RWPE2 (cell line): ENCODE measurements around the gene MYO1F.
"Not testable (repeated sequence)": the region's sequence is repeated elsewhere in the genome, so short reads cannot be mapped to it uniquely, and the experiment has no call there.

Experiments used
- ATAC-seq: fragments of 200-7000 bp; cut with Tn5 transposase; 3 replicates; pipeline ENCODE4 v1.9.1; 2021; ENCODE audit warnings: low read depth
- DNase-seq: peaks from one replicate; pipeline ENCODE4 v3.0.0-alpha.2; 2020; ENCODE audit warnings: low spot score
- H3K27ac ChIP-seq: fragments of 450-650 bp; 2 replicates; pipeline ENCODE4 v1.5.1; 2017; ENCODE audit warnings: mild to moderate bottlenecking; ENCODE audit not compliant: poor library complexity, severe bottlenecking
- H3K27me3 ChIP-seq: fragments of 250-450 bp; sonication (Bioruptor Pico); 2 replicates; pipeline ENCODE4 v1.5.1; 2021; ENCODE audit warnings: mild to moderate bottlenecking, moderate library complexity; ENCODE audit not compliant: insufficient read depth, poor library complexity, severe bottlenecking
- H3K36me3 ChIP-seq: fragments of 250-450 bp; sonication (Bioruptor Pico); 2 replicates; pipeline ENCODE4 v1.5.1; 2020; ENCODE audit warnings: low read depth, mild to moderate bottlenecking, moderate library complexity
- H3K4me1 ChIP-seq: fragments of 250-450 bp; sonication (Bioruptor Pico); 2 replicates; pipeline ENCODE4 v1.5.1; 2021; ENCODE audit warnings: mild to moderate bottlenecking, moderate library complexity; ENCODE audit not compliant: insufficient read depth, poor library complexity, severe bottlenecking
- H3K4me3 ChIP-seq: fragments of 250-450 bp; sonication (Bioruptor Pico); 2 replicates; pipeline ENCODE4 v1.5.1; 2021; ENCODE audit warnings: mild to moderate bottlenecking, moderate library complexity; ENCODE audit not compliant: severe bottlenecking
- H3K9me3 ChIP-seq: fragments of 250-450 bp; sonication (Bioruptor Pico); 2 replicates; pipeline ENCODE4 v1.5.1; 2021; ENCODE audit warnings: mild to moderate bottlenecking, moderate library complexity; ENCODE audit not compliant: severe bottlenecking
- TF ChIP-seq, protein P1 (sequence below): fragments of 450-650 bp; IDR thresholded peaks from one replicate; pipeline ENCODE4 v1.5.1; 2017; ENCODE audit warnings: mild to moderate bottlenecking, moderate library complexity; ENCODE audit not compliant: poor library complexity, severe bottlenecking

Gene MYO1F

DNA sequence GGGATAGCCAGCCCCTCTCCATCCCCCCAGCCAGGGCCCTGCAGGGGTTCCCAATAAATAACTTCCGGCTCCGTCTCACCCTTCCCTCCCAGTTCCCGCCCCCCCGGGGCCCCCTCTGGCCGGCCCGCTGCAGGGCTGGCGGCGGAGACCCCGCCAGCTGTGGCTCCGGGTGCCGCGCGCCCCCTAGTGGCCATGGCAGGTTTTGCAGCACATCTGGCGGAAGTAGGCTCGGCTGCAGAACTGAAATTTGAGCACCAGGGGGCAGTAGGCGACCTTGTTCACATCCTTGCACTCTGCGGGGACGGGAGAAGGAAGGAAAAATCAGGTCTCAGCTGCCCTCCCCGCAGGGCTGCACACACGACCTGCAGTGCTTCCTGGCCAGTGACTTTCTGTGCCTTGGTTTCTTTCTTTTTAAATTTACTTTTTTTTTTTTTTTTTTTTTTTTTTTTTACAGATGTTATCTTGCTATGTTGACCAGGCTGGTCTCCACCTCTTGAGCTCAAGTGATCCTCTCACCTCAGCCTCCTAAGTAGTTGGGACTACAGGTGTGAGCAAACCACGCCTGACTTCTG is 3.6 kb upstream of the MYO1F start:
- peaks cover 3% of the 10 kb centered on the region for H3K4me1 ChIP-seq
- no peaks in the 10 kb centered on the region for H3K36me3 ChIP-seq
- no peaks in the 10 kb centered on the region for H3K9me3 ChIP-seq
- no peak overlapping the region for H3K27ac ChIP-seq
- no peaks in the 10 kb centered on the region for H3K27me3 ChIP-seq
- TF ChIP-seq, protein P1, sequence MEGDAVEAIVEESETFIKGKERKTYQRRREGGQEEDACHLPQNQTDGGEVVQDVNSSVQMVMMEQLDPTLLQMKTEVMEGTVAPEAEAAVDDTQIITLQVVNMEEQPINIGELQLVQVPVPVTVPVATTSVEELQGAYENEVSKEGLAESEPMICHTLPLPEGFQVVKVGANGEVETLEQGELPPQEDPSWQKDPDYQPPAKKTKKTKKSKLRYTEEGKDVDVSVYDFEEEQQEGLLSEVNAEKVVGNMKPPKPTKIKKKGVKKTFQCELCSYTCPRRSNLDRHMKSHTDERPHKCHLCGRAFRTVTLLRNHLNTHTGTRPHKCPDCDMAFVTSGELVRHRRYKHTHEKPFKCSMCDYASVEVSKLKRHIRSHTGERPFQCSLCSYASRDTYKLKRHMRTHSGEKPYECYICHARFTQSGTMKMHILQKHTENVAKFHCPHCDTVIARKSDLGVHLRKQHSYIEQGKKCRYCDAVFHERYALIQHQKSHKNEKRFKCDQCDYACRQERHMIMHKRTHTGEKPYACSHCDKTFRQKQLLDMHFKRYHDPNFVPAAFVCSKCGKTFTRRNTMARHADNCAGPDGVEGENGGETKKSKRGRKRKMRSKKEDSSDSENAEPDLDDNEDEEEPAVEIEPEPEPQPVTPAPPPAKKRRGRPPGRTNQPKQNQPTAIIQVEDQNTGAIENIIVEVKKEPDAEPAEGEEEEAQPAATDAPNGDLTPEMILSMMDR, result peak; percentile 99
- DNase-seq (no peak), ATAC-seq (peak; percentile 30; the same call in 1 of the 3 replicates)
- H3K4me3 ChIP-seq, result no peak overlapping the region

DNA sequence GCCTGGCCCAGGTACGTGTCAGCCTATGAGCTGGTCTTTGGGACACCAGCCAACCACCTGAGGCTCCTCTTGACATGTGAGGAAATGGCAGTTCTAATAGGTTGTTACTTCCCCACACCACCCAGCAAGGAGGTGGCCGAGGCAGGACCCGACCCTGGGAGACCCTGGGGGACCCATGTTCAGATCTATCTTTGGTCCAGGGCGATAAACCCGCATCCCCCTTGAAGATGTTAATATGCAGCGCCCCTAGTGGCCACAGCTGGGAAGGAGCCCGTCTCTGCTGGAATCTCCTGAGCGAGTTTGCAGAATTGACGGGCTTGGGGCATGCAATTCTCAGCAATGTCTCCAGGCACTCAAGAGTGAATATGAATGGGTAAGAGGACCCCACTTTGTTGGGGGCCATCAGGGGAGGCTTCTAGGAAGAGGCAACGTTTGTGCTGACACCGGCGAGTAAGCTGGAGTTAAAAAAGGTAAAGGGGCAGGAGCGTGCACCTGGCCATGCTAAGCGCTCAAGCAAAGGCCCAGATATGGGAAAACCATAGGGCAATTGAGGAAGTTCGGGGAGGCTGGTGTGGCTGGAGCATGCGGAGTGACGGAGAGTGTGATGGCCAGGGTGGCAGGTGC is 1.5 kb upstream of the MYO1F start:
- H3K27ac ChIP-seq, result no peak overlapping the region
- ATAC-seq (peak; percentile 39; the same call in 2 of the 3 replicates), DNase-seq (no peak)
- no peaks in the 10 kb centered on the region for H3K27me3 ChIP-seq
- H3K4me1 ChIP-seq, result peaks cover 5% of the 10 kb centered on the region
- H3K36me3 ChIP-seq, result no peaks in the 10 kb centered on the region
- no peak overlapping the region for H3K4me3 ChIP-seq
- H3K9me3 ChIP-seq, result no peaks in the 10 kb centered on the region
- TF ChIP-seq, protein P1, result peak; percentile 93

DNA sequence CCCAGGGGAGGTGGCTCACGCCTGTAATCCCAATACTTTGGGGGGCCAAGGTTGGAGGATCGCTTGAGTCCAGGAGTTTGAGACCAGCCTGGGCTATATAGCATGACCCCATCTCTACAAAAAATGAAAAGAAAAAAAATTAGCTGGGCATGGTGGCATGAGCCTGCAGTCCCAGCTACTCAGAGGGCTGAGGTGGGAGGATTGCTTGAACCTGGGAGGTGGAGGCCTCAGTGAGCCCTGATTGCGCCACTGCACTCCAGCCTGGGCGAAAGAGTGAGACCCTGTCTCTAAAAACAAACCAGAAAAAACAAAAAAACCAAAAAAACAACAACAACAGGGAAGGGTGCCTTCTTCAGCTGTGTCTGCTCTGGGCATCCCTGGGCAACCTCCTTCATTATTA is 499 bp upstream of the MYO1F start:
- no peak overlapping the region for H3K27ac ChIP-seq
- H3K9me3 ChIP-seq, result no peaks in the 10 kb centered on the region
- peaks cover 5% of the 10 kb centered on the region for H3K4me1 ChIP-seq
- no peaks in the 10 kb centered on the region for H3K36me3 ChIP-seq
- ATAC-seq, result no peak
- TF ChIP-seq, protein P1, result no peak
- no peak for DNase-seq
- H3K4me3 ChIP-seq, result no peak overlapping the region
- no peaks in the 10 kb centered on the region for H3K27me3 ChIP-seq

- no peaks in the 10 kb centered on the region for H3K9me3 ChIP-seq
- TF ChIP-seq, protein P1, result no peak
- no peak overlapping the region for H3K4me3 ChIP-seq
- peaks cover 5% of the 10 kb centered on the region for H3K4me1 ChIP-seq
- no peak for ATAC-seq
- no peak overlapping the region for H3K27ac ChIP-seq
- H3K27me3 ChIP-seq, result no peaks in the 10 kb centered on the region
- no peak for DNase-seq
- no peaks in the 10 kb centered on the region for H3K36me3 ChIP-seq
Measured at GRCh38 chr19:8576273-8576993, 809 bp downstream of the MYO1F start.

GRCh38 chr19:8575467-8575997 is 1.7 kb downstream of the MYO1F start:
- Histone ChIP-seq H3K36me3 (no peaks in the 10 kb centered on the region), H3K9me3 (no peaks in the 10 kb centered on the region), H3K27ac (no peak overlapping the region), H3K4me1 (peaks cover 5% of the 10 kb centered on the region), H3K4me3 (no peak overlapping the region), H3K27me3 (no peaks in the 10 kb centered on the region)
- DNase-seq (no peak), ATAC-seq (peak; percentile 61)
- TF ChIP-seq, protein P1, result no peak

GRCh38 chr19:8574619-8574922 is 2.7 kb downstream of the MYO1F start:
- not testable (repeated sequence) for H3K36me3 ChIP-seq, ATAC-seq, DNase-seq, H3K27ac ChIP-seq, H3K4me3 ChIP-seq, H3K4me1 ChIP-seq, H3K9me3 ChIP-seq, H3K27me3 ChIP-seq
